ENCODE data around the gene DDC. TPM values are rescaled to one million over a fixed set of nuclear protein-coding genes. Genes with fewer than 3 reads are reported as not detected.

The DDC gene
- polyA plus RNA-seq, 1 experiment: not detected

- ChIA-PET CTCF (no interaction called here), POLR2A (no interaction called here)
- peaks cover 3% of the 10 kb centered on the region for H3K27me3 ChIP-seq (ENCODE audit: control insufficient read depth, insufficient read depth, low read length)
- DNase-seq (ENCODE audit: low read depth, low spot score): no peak
- no peak overlapping the region for H3K27ac ChIP-seq (ENCODE audit: low read depth, low read length)
- H3K9me3 ChIP-seq (ENCODE audit: control insufficient read depth, insufficient read depth, low read length): no peaks in the 10 kb centered on the region
- TF ChIP-seq CTCF (IDR thresholded peaks at IDR 0.05; ENCODE audit: low read depth, low read length): no peak
- H3K4me3 ChIP-seq (ENCODE audit: low read depth, low read length): no peak overlapping the region
These were observed 2.6 kb upstream of the DDC start for GRCh38 chr7:50567715-50568261.

- ChIA-PET POLR2A (no interaction called here), CTCF (interaction anchor here (1.5 kb wide), 1 partner anchor 595 kb away, joined by 3 read pairs; no protein-coding TSS in a partner anchor)
- Histone ChIP-seq H3K9me3 (ENCODE audit: control insufficient read depth, insufficient read depth, low read length) (no peaks in the 10 kb centered on the region), H3K4me3 (ENCODE audit: low read depth, low read length) (no peak overlapping the region), H3K27me3 (ENCODE audit: control insufficient read depth, insufficient read depth, low read length) (peaks cover 3% of the 10 kb centered on the region), H3K27ac (ENCODE audit: low read depth, low read length) (no peak overlapping the region)
- DNase-seq (ENCODE audit: low read depth, low spot score): no peak
- TF ChIP-seq CTCF (IDR thresholded peaks at IDR 0.05; ENCODE audit: low read depth, low read length): no peak
These were observed 772 bp upstream of the DDC start for GRCh38 chr7:50565977-50566376.

GRCh38 chr7:50565559-50565916, 333 bp upstream of the DDC start:
- no peak overlapping the region for H3K4me3 ChIP-seq (ENCODE audit: low read depth, low read length)
- POLR2A ChIA-PET: no interaction called here
- peaks cover 3% of the 10 kb centered on the region for H3K27me3 ChIP-seq (ENCODE audit: control insufficient read depth, insufficient read depth, low read length)
- DNase-seq (ENCODE audit: low read depth, low spot score): no peak
- CTCF ChIA-PET: interaction anchor here (1.5 kb wide), 1 partner anchor 595 kb away, joined by 3 read pairs; no protein-coding TSS in a partner anchor
- H3K27ac ChIP-seq (ENCODE audit: low read depth, low read length): no peak overlapping the region
- no peak for TF ChIP-seq CTCF (IDR thresholded peaks at IDR 0.05; ENCODE audit: low read depth, low read length)
- no peaks in the 10 kb centered on the region for H3K9me3 ChIP-seq (ENCODE audit: control insufficient read depth, insufficient read depth, low read length)

DNA sequence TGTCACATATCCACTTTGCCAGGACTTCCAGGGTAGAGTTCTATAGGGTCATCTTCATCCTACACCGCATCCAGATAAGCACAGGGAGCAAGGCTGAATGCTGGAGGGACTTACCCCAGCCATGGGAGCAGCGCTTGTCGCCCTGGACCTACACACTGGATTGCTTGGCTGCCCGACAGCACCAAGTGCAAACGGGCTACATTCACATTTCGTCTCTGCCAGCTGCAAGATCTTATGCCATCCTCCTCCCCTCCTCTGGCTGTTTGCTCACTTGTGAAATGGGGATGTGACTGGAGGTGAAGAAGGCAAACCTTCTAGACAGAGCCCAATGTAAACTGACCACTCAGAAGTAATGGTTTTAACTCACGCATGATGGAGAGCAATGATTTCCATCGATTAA, 1.0 kb downstream of the DDC start:
- H3K9me3 ChIP-seq (ENCODE audit: control insufficient read depth, insufficient read depth, low read length): no peaks in the 10 kb centered on the region
- H3K27ac ChIP-seq (ENCODE audit: low read depth, low read length): no peak overlapping the region
- H3K4me3 ChIP-seq (ENCODE audit: low read depth, low read length): no peak overlapping the region
- peaks cover 3% of the 10 kb centered on the region for H3K27me3 ChIP-seq (ENCODE audit: control insufficient read depth, insufficient read depth, low read length)
- ChIA-PET POLR2A (no interaction called here), CTCF (no interaction called here)
- TF ChIP-seq CTCF (IDR thresholded peaks at IDR 0.05; ENCODE audit: low read depth, low read length): no peak
- DNase-seq (ENCODE audit: low read depth, low spot score): no peak

DNA sequence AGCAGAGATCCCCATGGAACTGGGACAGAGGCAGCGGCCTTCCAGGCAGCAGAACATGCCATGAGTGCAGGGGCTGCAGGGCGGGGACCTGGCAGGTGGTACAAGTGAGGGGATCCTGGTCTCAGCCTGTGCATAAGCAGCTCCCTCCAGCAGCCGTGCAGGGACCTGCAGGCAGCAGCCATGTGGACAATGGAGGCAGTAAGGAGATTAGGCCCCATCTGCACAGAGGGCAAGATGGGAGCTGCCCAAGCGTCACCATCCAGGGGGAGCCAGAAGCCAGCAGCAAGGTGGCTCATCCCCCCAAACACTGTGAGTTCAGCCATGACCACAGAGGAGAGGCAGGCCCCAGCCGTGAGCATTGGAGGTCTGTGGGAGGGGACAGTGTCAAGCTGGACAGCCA, 3.1 kb downstream of the DDC start:
- Histone ChIP-seq H3K9me3 (ENCODE audit: control insufficient read depth, insufficient read depth, low read length) (no peaks in the 10 kb centered on the region), H3K27ac (ENCODE audit: low read depth, low read length) (no peak overlapping the region), H3K4me3 (ENCODE audit: low read depth, low read length) (no peak overlapping the region), H3K27me3 (ENCODE audit: control insufficient read depth, insufficient read depth, low read length) (peaks cover 3% of the 10 kb centered on the region)
- POLR2A ChIA-PET: no interaction called here
- no peak for TF ChIP-seq CTCF (IDR thresholded peaks at IDR 0.05; ENCODE audit: low read depth, low read length)
- no peak for DNase-seq (ENCODE audit: low read depth, low spot score)
- CTCF ChIA-PET: no interaction called here

Measured in AG04450 (cell line).